ENCODE measurements around the gene LRBA. TPM values are rescaled to one million over a fixed set of nuclear protein-coding genes. Genes with fewer than 3 reads are reported as not detected.

Gene LRBA
- total RNA-seq, 1 experiment from 2014 or later: 55.3 TPM

DNA sequence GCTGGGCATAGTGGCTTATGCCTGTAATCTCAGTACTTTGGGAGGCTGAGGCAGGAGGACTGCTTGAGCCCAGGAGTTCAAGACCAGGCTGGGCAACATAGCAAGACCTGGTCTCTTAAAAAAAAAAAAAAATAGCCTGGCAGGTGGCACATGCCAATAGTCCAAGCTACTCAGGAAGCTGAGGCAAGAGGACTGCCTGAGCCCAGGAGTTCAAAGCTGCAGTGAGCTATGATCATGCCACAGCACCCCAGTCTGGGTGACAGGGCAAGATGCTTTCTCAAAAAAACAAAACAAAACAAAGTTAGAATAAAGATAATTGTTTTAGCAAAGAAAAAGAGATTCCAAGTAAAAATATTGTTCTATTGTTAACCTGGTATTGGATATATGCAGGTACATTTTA is 75.0 kb downstream of the LRBA start:
- Histone ChIP-seq H3K27me3 (ENCODE audit: insufficient read depth, low read length) (no peaks in the 10 kb centered on the region), H3K56ac (ENCODE audit: insufficient read length, low read depth, low read length) (no peak overlapping the region), H2BK15ac (ENCODE audit: low read depth, low read length) (no peak overlapping the region), H2AFZ (ENCODE audit: low read length) (no peak overlapping the region), H3K9me3 (ENCODE audit: control insufficient read depth, low read depth, low read length) (no peaks in the 10 kb centered on the region), H4K91ac (ENCODE audit: insufficient read length, low read depth, low read length) (no peak overlapping the region), H3K27ac (ENCODE audit: insufficient read length, low read depth, low read length) (no peak overlapping the region), H3K23me2 (ENCODE audit: insufficient read length, low read depth, low read length, poor library complexity, severe bottlenecking) (no peaks in the 10 kb centered on the region), H2AK5ac (ENCODE audit: insufficient read length, low read length) (no peak overlapping the region), H3K23ac (ENCODE audit: insufficient read length, low read depth, low read length) (no peak overlapping the region), H3K4me1 (ENCODE audit: insufficient read depth, low read length) (peaks cover 2% of the 10 kb centered on the region; the same call in 1 of the 2 replicates), H2BK120ac (ENCODE audit: low read depth, low read length, poor library complexity, severe bottlenecking) (no peak overlapping the region), H4K20me1 (ENCODE audit: control insufficient read depth, insufficient read depth, insufficient read length) (no peaks in the 10 kb centered on the region), H2BK5ac (ENCODE audit: insufficient read length, low read length) (no peak overlapping the region), H4K8ac (replicated peaks; ENCODE audit: insufficient read length, low read depth, low read length) (no peak overlapping the region), H3K4me2 (ENCODE audit: insufficient read depth, insufficient read length, low read length) (no peak overlapping the region), H3T11ph (ENCODE audit: low read length) (no peak overlapping the region), H3K79me1 (ENCODE audit: insufficient read depth, low read depth, low read length, poor library complexity, severe bottlenecking) (peaks cover 3% of the 10 kb centered on the region), H2BK20ac (ENCODE audit: low read depth, low read length, poor library complexity, severe bottlenecking) (no peak overlapping the region), H3K4ac (ENCODE audit: low read depth, low read length) (no peak overlapping the region), H3K79me2 (ENCODE audit: insufficient read depth, low read length) (peaks cover 2% of the 10 kb centered on the region; the same call in 1 of the 2 replicates), H4K5ac (ENCODE audit: insufficient read length, low read depth, low read length) (no peak overlapping the region), H3K14ac (ENCODE audit: insufficient read depth, low read length) (no peak overlapping the region), H2BK12ac (ENCODE audit: insufficient read length, low read depth, low read length) (no peak overlapping the region), H3K9ac (ENCODE audit: extremely low read depth, insufficient read length, low read length) (no peak overlapping the region), H3K18ac (ENCODE audit: insufficient read length, low read depth, low read length) (no peak overlapping the region)
- H3K4me3 Mint-ChIP-seq: no peak overlapping the region
- H3K36me3 Mint-ChIP-seq (ENCODE audit: insufficient read depth in 1 of 3, low read depth in 3 of 3): no peaks in the 10 kb centered on the region
- no peaks in the 10 kb centered on the region for H3K27me3 Mint-ChIP-seq (ENCODE audit: low read depth)
- peaks cover 27 to 32% of the 10 kb centered on the region in 2 experiments for H3K4me1 Mint-ChIP-seq
- TF ChIP-seq, protein P1, sequence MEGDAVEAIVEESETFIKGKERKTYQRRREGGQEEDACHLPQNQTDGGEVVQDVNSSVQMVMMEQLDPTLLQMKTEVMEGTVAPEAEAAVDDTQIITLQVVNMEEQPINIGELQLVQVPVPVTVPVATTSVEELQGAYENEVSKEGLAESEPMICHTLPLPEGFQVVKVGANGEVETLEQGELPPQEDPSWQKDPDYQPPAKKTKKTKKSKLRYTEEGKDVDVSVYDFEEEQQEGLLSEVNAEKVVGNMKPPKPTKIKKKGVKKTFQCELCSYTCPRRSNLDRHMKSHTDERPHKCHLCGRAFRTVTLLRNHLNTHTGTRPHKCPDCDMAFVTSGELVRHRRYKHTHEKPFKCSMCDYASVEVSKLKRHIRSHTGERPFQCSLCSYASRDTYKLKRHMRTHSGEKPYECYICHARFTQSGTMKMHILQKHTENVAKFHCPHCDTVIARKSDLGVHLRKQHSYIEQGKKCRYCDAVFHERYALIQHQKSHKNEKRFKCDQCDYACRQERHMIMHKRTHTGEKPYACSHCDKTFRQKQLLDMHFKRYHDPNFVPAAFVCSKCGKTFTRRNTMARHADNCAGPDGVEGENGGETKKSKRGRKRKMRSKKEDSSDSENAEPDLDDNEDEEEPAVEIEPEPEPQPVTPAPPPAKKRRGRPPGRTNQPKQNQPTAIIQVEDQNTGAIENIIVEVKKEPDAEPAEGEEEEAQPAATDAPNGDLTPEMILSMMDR (conservative IDR thresholded peaks at IDR 0.05): no peak
- H3K27ac Mint-ChIP-seq: no peak overlapping the region
- H3K9me3 Mint-ChIP-seq: no peaks in the 10 kb centered on the region
- no peak for DNase-seq
